NCI-H446 (cell line): ENCODE data around the gene DNAJC18.
"Not testable (repeated sequence)": the region's sequence is repeated elsewhere in the genome, so short reads cannot be mapped to it uniquely, and the experiment has no call there.

Experiments used
- DNase-seq, 2 experiments: peaks; one replicate each; lab custom pipeline; 2025; lab: John Stamatoyannopoulos, UW

The DNAJC18 gene

GRCh38 chr5:139439013-139439903, at the start of gene DNAJC18:
DNAJC18 (minus strand) TSS chr5:139439525; CDS start chr5:139439445, 80 bp downstream.
- DNase-seq, result peak; percentile 85 to 96

GRCh38 chr5:139488260-139488659, 48.9 kb upstream of the DNAJC18 start:
- no peak for DNase-seq

GRCh38 chr5:139486201-139486600, 46.9 kb upstream of the DNAJC18 start:
- DNase-seq, result no peak

- not testable (repeated sequence) for DNase-seq
Observed at GRCh38 chr5:139482890-139483208, 43.5 kb upstream of the DNAJC18 start.

GRCh38 chr5:139482050-139482889, 42.9 kb upstream of the DNAJC18 start, which contains the start of gene STING1:
STING1 (minus strand) TSS chr5:139482758; CDS start chr5:139481704, 1,054 bp downstream.
- DNase-seq, result peak in 1 of 2 experiments; percentile 10

- no peak for DNase-seq
Observed at GRCh38 chr5:139481580-139482049, 42.3 kb upstream of the DNAJC18 start.

- no peak for DNase-seq
Observed at GRCh38 chr5:139481122-139481533, 41.8 kb upstream of the DNAJC18 start.

GRCh38 chr5:139479729-139480128, 40.4 kb upstream of the DNAJC18 start:
- DNase-seq, result not testable (repeated sequence)

GRCh38 chr5:139478657-139479423, 39.5 kb upstream of the DNAJC18 start:
- not testable (repeated sequence) for DNase-seq

- DNase-seq, result no peak
Observed at GRCh38 chr5:139475865-139476617, 36.7 kb upstream of the DNAJC18 start.

GRCh38 chr5:139474890-139475791, 35.8 kb upstream of the DNAJC18 start:
- DNase-seq, result no peak

GRCh38 chr5:139473565-139473964, 34.2 kb upstream of the DNAJC18 start:
- DNase-seq, result no peak

- DNase-seq, result no peak
Observed at GRCh38 chr5:139473105-139473504, 33.8 kb upstream of the DNAJC18 start.

- DNase-seq, result no peak
Observed at GRCh38 chr5:139472386-139473030, 33.2 kb upstream of the DNAJC18 start.

- DNase-seq, result no peak
Observed at GRCh38 chr5:139470821-139471300, 31.5 kb upstream of the DNAJC18 start, which contains the start of gene SMIM33. SMIM33 (plus strand) TSS chr5:139471004; CDS start chr5:139471122, 118 bp downstream.

- DNase-seq, result no peak
Observed at GRCh38 chr5:139468421-139468931, 29.2 kb upstream of the DNAJC18 start.

- no peak for DNase-seq
Observed at GRCh38 chr5:139462586-139463276, 23.4 kb upstream of the DNAJC18 start, which contains the start of gene ECSCR. ECSCR (minus strand) TSS chr5:139462743; CDS start chr5:139462670, 73 bp downstream.

- DNase-seq, result no peak
Observed at GRCh38 chr5:139461698-139462097, 22.4 kb upstream of the DNAJC18 start.
